HG03175 (cell line): ENCODE results near the gene TRIM46.
A peak's percentile ranks its signal among the peaks of the same experiment; 100 is the strongest.
"Not testable (repeated sequence)": the region's sequence is repeated elsewhere in the genome, so short reads cannot be mapped to it uniquely, and the experiment has no call there.

Source experiments
- ATAC-seq: cut with Tn5 transposase; IDR thresholded peaks from one replicate; pipeline ENCODE4 v1.9.1; 2021; ENCODE audit warnings: mild to moderate bottlenecking, moderate library complexity; ENCODE audit not compliant: unreplicated experiment

The TRIM46 gene

DNA sequence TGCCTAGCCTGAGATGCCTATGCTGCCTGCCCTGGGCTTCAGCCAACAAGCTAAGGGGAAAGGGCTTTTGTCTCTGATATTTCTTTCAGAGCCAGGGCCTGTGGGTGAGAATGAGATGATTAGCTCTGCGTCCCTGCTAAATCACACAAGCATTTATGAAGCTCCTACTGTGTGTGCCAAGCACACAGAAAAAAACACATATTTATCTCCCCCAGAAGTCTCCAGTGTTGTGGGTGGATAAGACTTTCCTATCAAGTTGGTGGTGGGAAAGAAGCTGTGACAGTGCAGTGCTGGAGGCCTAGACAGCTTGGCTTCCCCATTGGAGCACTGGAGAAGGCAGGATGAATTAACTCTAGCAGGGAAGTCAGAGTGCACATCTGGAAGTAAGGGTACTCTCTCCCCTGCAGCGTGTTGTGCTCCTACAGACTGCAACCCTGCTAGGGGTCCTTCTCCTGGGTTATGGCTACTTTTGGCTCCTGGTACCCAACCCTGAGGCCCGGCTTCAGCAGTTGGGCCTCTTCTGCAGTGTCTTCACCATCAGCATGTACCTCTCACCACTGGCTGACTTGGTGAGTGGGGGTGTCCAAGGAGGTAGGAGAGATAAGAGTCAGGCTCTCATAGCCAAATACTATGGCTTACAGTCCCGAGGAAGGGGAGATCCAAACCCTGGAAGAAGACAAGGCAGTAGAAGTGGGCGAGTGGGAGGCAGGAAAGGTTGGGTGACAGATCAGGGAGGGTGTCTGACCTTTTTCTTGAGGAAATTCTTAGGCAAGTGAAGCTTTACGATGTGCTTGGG, 36.3 kb upstream of the TRIM46 start:
- no peak for ATAC-seq

DNA sequence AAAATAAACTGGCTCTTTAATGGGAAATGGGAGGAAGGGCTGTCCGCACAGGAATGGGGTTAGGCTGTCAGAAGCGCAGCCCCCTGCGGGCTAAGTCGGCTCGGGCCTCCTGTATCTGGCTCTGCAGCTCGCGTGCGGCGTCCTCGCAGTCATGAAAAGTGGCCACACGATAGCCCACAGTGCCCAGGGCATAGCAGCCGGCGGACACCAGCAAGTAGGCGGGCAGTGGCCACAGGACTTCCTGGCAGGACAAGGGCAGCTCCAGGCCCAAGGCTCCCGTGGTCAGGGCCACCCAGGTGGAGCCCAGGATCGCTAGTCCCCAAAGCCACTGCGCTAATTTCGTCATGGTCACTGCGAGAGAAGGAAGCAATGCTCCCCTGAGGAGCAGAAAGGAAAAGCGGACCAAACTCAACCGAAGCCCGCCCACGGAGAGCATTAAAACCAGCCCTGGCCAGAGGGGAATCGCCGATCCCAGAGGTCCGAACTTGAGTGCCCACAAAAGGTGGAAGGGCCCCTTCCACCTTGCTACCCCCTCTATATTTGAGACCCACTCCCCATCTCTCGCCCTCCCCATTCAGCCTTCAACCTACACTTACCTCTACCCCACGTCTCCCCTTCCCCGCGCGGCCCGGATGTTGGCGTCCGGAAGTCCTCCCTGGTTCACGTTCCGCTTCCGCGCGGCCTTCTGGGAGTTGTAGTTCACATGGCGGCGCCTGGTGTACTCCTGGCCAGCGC, 33.6 kb upstream of the TRIM46 start, which contains the start of gene DPM3:
TSS of gene DPM3 (minus strand) at position 637 of the 735 bp plus-strand sequence. CDS start at position 346, 291 bp downstream.
- peak; percentile 72 for ATAC-seq

DNA sequence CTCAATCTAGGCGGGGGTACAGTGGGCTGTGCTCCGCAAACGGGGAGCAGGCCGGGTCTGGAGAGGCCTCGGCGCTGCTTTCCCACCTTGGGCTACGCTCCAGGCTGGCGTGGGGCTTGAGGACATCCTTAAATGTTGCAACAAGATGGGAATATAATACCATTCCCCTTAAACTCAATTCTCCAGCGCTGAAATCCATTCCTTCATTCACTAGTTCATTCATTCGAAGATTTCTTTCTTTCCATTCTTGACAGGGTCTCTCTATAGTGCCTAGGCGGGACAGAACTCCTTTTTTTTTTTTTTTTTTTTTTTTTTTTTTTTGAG, 33.1 kb upstream of the TRIM46 start:
- ATAC-seq, result no peak

DNA sequence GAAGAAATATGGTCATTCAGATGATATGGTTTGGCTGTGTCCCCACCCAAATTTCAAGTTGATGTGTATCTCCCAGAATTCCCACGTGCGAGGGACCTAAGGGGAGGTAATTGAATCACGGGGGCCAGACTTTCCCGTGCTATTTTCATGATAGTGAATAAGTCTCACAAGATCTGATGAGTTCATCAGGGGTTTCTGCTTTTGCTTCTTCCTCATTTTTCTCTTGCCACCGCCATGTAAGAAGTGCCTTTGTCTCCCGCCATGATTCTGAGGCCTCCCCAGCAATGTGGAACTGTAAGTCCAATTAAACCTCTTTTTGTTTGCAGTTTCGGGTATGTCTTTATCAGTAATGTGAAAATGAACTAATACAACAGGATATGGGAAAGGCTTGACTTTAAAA, 31.9 kb upstream of the TRIM46 start:
- ATAC-seq, result no peak

DNA sequence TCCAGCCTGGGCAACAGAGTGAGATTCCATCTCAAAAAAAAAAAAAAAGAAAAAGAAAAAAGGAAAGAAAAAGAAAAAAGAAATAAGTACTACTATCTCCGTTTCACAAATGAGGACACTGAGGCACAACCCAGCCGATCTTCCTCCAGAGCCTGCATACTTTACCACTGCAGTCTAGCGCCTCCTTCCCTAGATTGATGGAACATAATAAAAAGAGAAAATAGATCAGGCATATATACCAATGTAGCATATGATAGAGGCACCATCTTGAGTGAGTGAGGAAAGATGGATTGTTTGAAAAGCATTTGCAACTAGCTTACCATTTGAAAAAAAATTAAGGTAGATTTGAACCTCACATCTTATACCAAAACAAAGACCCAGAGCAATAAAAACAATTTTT, 28.2 kb upstream of the TRIM46 start:
- no peak for ATAC-seq

DNA sequence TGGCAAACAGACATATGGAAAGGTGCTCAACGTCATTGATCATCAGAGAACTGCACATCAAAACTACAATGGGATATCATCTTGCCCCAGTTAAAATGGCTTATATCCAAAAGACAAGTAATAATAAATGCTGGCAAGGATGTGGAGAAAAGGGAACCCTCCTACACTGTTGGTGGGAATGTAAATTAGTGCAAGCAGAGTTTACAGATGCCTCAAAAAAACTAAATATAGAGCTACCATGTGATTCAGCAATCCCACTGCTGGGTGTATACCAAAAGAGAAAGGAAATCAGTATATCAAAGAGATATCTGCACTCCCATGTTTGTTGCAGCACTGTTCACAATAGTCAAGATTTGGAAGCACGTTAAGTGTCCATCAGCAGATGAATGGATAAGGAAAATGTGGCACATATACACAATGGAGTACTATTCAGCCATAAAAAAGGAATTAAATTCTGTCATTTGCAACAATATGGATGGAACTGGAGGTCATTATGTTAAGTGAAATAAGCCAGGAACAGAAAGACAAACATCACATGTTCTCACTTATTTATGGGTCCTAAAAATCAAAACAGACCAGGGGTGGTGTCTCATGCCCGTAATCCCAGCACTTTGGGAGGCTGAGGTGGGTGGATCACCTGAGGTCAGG, 17.5 kb upstream of the TRIM46 start:
- ATAC-seq, result not testable (repeated sequence)

DNA sequence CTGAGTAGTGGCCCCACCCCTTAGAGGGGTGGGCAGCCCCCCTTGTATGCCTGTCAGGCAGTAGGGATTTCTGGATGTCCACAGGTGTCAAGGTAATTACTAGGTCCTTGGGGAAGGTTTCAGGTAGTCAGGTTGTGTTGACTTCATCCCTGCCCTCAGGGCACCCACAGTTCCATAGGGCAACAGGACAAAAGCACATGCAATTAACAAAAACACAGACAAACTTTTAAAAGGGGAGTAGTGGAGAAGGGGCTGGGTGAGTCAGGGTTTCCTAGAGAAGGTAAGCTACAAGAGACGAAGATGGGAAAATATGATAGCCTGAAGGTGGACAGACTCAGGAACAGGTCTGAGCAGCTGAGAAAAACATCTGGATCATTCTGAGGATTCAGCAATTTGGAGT, 14.7 kb upstream of the TRIM46 start:
- ATAC-seq, result no peak

DNA sequence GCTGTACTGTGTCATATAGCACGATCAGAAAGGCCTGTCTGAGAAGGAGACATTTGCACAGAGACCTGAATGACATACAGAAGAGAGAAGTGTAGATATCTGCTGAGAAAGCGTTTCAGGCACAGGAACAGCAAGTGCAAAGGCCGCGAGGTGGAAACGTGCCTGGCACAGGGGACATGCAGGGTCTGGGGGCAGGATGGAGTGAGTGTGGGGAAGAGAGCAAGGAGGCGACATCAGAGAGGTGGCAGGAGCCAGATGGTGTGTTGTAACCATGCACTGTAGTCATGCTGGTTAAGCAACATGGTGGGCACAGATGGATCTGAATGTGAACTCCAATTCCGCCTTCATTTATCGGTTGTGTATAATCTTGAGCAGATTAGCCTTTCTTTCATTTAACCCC, 13.5 kb upstream of the TRIM46 start:
- ATAC-seq, result no peak

DNA sequence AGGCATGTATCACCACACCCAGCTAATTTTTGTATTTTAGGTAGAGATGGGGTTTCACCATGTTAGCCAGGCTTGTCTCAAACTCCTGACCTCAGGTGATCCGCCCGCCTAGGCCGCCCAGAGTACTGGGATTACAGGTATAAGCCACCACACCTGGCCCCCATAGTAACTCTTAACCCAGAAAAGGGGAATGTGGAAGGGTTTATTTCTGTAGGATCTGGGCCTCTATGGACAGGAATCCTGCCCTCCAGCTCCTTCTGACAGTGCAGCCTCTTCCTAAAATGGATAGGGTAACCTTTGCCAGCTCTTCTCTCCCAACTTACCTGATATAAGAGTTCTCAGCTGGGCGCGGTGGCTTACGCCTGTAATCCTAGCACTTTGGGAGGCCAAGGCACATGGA, 11.0 kb upstream of the TRIM46 start:
- ATAC-seq, result not testable (repeated sequence)

DNA sequence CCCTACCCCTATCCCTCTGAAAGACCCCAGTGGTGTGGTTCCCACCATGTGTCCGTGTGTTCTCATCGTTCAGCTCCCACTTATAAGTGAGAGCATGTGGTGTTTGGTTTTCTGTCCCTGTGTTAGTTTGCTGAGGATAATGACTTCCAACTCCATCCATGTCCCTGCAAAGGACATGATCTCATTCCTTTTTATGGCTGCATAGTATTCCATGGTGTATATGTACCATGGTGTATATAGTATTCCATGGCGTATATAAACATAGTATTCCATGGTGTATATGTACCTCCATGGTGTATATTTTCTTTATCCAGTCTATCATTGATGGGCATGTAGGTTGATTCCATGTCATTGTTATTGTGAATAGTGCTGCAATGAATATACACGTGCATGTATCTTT, 9.9 kb upstream of the TRIM46 start:
- ATAC-seq, result not testable (repeated sequence)

DNA sequence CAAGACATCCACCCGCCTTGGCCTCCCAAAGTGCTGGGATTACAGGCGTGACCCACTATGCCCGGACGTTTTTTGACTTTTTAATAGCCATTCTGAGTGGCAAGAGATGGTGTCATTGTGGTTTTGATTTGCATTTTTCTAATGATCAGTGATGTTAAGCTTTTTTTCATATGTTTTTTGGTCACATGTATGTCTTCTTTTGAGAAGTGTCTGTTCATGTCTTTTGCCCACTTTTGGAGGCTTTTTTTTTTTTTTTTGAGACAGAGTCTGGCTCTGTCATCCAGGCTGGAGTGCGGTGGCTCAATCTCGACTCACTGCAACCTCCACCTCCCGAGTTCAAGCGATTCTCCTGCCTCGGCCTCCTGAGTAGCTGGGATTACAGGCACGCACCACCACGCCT, 9.0 kb upstream of the TRIM46 start:
- not testable (repeated sequence) for ATAC-seq

DNA sequence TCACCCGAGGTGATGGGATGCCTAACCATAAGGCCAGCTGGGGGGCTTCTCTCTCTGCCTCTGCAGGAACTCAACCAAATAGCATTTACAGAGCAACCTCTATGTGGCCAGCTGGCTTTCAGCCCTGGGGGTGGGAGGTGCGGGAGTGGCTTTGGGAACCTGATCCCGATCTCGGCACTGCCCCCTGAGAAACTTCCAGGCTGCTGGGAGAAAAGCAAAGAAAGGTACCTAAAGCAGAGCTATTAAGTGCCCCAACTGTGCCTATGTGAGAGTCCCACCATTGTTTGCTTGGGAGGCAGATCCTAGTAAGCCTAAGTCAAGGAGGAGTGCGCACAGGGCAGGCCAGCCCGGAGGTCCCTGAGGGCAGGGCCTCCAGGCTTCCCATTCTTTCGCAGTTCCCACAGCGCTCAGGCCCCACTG, 7.6 kb upstream of the TRIM46 start:
- ATAC-seq, result no peak

DNA sequence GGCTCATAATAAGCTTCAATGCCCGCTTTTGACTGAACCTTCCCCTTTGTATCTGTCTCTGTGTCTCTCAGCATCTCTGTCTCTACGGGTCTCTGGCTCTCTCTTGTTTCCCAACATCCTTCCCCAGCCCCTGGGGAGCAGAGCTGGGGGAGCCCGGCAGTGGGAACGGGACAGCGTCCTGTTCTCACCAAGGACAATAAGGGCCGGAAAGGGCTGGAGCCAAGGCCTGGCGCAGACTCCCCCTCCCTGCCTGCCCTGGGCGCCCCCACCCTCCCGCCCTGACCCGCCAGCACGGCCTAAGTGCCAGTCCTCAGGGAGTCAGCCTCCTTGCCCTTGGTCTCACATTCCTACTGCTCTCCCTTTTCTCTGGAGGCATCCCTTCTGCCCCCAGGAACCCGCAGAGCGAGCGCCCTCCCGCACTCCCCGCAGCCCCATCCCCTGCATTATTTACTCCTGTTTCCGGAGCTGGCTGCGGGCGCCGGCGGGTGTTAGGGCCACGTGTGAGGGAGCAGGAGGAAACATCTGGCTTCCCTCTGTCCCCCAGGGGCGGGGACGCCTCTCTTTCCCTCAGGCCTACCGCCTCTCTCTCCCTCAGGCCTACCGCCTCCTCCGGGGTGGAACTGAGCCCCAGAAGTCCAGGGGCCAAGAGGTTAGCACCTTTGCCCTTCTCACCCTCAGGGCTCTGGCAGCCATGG, 7.0 kb upstream of the TRIM46 start:
- no peak for ATAC-seq

DNA sequence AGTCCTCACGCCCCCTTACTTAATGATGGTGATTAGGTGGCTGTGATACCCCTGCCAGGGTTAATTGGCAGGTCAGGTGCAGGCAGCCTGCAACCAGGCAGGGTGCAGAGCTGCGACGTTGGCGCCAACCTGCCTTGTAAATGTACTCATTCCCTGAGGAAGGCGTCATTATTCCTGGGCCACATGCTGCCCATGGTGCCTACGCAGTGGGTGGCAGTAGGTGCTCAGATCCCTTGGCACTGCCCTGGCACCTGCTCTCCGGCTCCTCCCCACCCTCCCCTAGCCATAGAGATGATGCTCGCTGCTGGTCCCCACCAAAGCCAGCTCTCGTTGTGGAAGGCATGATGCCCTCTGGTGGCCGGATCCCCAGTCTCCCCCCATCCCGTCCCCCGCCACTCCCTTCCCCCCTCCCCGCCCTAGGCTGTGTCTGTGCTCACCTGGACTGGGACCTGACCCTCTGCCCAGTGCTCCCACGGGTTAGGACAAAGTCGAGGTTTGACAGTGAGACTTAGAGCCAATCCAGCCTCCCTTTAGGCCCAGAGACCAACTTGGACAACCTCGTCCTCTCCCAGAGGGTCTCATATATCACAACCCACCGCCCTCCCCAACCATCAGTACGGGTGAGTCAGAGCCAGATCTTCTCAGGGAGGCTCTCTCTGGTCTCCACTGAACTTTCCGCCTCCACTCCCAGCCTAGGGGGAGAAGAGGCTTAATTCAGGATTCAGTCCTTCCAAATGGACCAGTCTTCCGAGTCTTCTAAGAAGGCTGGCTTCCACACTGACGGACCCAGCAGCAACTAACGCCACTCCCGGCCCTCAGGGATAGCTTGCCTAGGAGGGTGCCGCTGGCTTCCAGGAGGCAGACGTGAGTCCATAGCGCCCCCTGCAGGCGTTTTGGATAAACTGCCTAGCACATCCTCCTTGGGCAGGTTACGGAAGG, 6.2 kb upstream of the TRIM46 start:
- ATAC-seq, result peak; percentile 47

DNA sequence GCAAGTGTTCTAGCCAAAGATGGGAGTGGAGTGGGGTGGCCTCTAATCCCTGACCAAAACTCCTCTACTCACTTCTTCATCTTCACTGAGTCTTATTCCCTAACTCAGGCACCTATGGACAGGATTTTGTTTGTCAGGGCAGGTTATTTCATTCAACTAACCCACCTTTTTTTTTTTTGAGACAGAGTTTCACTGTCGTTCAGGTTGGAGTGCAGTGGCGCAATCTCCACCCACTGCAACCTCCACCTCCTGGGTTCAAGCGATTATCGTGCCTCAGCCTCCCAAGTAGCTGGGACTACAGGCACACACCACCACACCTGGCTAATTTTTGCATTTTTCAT, 5.6 kb upstream of the TRIM46 start:
- not testable (repeated sequence) for ATAC-seq

DNA sequence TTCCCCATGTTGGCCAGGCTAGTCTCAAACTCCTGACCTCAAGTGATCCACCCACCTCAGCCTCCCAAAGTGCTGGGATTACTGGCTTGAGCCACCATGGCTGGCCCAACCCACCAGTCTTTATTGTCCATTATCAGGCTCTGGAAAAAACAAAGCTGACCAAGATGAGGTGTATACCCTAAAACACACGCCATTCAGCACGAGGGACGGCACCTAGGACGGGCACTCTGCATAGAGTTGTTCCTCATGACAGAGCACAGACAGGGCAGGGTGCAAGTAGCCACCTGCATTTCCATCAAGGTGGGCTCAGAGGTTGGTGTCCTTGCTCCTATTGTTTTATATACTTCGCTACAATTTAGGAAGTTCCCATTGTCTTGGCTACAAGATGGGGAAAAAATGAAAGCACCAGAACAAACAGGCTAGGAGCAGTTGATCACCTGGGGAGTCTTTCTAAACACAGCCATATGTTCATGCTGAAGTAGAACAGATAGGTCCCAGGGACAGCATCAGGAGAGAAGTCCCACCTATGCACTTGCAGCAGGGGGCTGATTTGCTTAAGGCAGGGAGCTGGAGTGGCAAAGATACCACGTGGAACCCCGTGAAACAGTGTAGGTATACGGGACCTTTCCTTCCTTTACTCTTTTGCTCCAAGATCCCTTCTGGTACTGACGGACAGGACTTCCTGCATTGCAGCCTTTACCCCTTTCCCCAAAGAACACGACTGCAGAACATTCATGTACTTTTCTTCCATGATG, 5.0 kb upstream of the TRIM46 start:
- ATAC-seq, result no peak

DNA sequence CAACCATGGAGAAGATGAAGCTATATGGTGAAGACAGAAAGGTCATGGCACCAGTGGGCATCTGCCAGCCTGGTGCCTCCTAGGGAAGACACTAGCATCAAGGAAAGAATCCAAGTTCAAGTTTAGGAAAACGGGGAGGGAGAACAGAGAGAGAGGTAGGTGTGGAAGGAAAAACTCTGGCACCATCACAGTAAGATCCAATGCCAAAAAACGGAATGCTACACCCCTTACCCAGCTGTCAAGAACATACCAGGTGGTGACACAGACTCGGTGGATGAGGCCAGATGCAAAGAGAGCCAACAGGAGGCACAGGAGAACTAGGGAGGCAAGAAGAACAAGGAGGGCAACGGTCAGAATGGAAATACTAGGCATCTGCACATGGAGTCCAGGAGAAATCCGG, 4.1 kb upstream of the TRIM46 start:
- no peak for ATAC-seq

DNA sequence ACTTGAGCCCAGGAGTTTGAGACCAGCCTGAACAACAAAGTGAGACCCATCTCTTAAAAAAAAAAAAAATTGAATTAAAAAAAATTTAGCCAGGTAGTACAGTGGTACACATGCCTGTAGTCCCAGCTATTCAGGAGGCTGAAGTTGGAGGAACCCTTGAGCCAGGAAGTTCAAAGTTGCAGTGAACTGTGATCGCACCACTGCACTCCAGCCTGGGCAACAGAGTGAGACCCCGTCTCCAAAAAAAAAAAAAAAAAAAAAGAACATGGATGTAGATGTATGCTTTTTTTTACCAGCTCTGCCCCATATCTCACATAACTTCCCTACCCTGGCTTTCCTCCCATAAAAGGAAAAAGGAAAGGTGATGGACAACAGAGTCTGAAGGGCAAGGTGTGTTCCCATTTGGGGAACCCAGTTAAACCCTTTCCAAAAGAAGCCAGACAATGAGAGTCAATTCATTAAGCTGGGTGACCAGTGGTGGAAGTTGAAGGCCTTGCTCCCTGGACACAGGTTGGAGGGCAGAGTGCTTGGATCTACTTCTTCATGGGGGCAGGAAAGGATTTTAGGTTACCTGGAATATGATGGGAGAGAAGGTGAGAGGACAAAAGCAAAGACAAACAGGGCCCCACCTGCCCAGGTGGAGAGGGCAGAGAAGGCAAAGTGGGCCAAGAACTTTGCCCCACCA, 3.4 kb upstream of the TRIM46 start:
- ATAC-seq, result no peak

DNA sequence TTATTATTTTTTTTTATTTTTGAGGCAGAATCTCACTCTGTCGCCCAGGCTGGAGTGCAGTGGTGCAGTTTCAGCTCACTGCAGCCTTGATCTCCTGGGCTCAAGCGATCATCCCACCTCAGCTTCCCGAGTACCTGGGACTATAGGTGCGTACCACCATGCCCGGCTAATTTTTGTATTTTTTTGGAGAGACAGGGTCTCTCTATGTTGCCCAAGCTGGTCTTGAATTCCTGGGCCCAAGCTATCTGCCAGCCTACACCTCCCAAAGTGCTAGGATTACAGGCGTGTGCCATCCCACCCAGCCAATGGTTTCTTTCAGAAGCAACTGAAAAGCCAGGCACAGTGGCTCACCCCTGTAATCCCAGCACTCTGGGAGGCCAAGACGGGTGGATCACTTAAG, 2.8 kb upstream of the TRIM46 start:
- ATAC-seq, result no peak
